ENCODE data around the gene SEC24D. TPM values are rescaled to one million over a fixed set of nuclear protein-coding genes. Genes with fewer than 3 reads are reported as not detected.

SEC24D gene
- total RNA-seq, 1 donor from 2014 or later: 8.2 TPM

GRCh38 chr4:118753096-118753495 is 82.8 kb downstream of the SEC24D start:
- no peaks in the 10 kb centered on the region for H3K27me3 Mint-ChIP-seq (ENCODE audit: insufficient read depth, low read depth)
- H4K20me1 ChIP-seq (ENCODE audit: low read depth): no peaks in the 10 kb centered on the region
- H3K4me1 ChIP-seq: no peaks in the 10 kb centered on the region
- no peaks in the 10 kb centered on the region for H3K9me3 Mint-ChIP-seq
- no peaks in the 10 kb centered on the region for H3F3A ChIP-seq (ENCODE audit: low read depth)
- H3K4me2 ChIP-seq: no peak overlapping the region
- H3K36me3 ChIP-seq: no peaks in the 10 kb centered on the region
- H3K36me3 Mint-ChIP-seq: peaks cover 2% of the 10 kb centered on the region
- H3K4me3 Mint-ChIP-seq: no peak overlapping the region
- peaks cover 3% of the 10 kb centered on the region for H3K4me1 Mint-ChIP-seq
- no peak overlapping the region for H2AFZ ChIP-seq (replicated peaks)
- no peak overlapping the region for H3K4me3 ChIP-seq
- DNase-seq (ENCODE audit: low spot score): no peak
- no peak overlapping the region for H3K27ac Mint-ChIP-seq
- no peaks in the 10 kb centered on the region for H3K9me3 ChIP-seq (ENCODE audit: low read depth)
- H3K79me2 ChIP-seq (ENCODE audit: low read depth): no peaks in the 10 kb centered on the region
- no peaks in the 10 kb centered on the region for H3K27me3 ChIP-seq
- H3K9ac ChIP-seq: no peak overlapping the region
- H3K27ac ChIP-seq: no peak overlapping the region
- TF ChIP-seq EZH2 (IDR thresholded peaks at IDR 0.05) (no peak), EZH2phosphoT487 (IDR thresholded peaks at IDR 0.05) (no peak)

GRCh38 chr4:118752551-118752950 is 83.4 kb downstream of the SEC24D start:
- no peak overlapping the region for H3K4me2 ChIP-seq
- no peak overlapping the region for H2AFZ ChIP-seq (replicated peaks)
- H3K27ac Mint-ChIP-seq: no peak overlapping the region
- TF ChIP-seq EZH2phosphoT487 (IDR thresholded peaks at IDR 0.05) (no peak), EZH2 (IDR thresholded peaks at IDR 0.05) (no peak)
- TF ChIP-seq, protein P1, sequence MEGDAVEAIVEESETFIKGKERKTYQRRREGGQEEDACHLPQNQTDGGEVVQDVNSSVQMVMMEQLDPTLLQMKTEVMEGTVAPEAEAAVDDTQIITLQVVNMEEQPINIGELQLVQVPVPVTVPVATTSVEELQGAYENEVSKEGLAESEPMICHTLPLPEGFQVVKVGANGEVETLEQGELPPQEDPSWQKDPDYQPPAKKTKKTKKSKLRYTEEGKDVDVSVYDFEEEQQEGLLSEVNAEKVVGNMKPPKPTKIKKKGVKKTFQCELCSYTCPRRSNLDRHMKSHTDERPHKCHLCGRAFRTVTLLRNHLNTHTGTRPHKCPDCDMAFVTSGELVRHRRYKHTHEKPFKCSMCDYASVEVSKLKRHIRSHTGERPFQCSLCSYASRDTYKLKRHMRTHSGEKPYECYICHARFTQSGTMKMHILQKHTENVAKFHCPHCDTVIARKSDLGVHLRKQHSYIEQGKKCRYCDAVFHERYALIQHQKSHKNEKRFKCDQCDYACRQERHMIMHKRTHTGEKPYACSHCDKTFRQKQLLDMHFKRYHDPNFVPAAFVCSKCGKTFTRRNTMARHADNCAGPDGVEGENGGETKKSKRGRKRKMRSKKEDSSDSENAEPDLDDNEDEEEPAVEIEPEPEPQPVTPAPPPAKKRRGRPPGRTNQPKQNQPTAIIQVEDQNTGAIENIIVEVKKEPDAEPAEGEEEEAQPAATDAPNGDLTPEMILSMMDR (IDR thresholded peaks at IDR 0.05): no peak
- peaks cover 2% of the 10 kb centered on the region for H3K36me3 Mint-ChIP-seq
- no peaks in the 10 kb centered on the region for H3K9me3 ChIP-seq (ENCODE audit: low read depth)
- H3K36me3 ChIP-seq: no peaks in the 10 kb centered on the region
- H3K27me3 Mint-ChIP-seq (ENCODE audit: insufficient read depth, low read depth): no peaks in the 10 kb centered on the region
- H3K4me1 Mint-ChIP-seq: peaks cover 3% of the 10 kb centered on the region
- H3K4me3 Mint-ChIP-seq: no peak overlapping the region
- H4K20me1 ChIP-seq (ENCODE audit: low read depth): no peaks in the 10 kb centered on the region
- no peak overlapping the region for H3K9ac ChIP-seq
- no peak overlapping the region for H3K27ac ChIP-seq
- no peak overlapping the region for H3K4me3 ChIP-seq
- no peaks in the 10 kb centered on the region for H3K9me3 Mint-ChIP-seq
- H3K4me1 ChIP-seq: no peaks in the 10 kb centered on the region
- H3K79me2 ChIP-seq (ENCODE audit: low read depth): no peaks in the 10 kb centered on the region
- no peaks in the 10 kb centered on the region for H3F3A ChIP-seq (ENCODE audit: low read depth)
- H3K27me3 ChIP-seq: no peaks in the 10 kb centered on the region
- no peak for DNase-seq (ENCODE audit: low spot score)

- H3K27ac Mint-ChIP-seq: no peak overlapping the region
- no peak overlapping the region for H3K27ac ChIP-seq
- no peaks in the 10 kb centered on the region for H3K79me2 ChIP-seq (ENCODE audit: low read depth)
- H3K36me3 Mint-ChIP-seq: peaks cover 2% of the 10 kb centered on the region
- no peak overlapping the region for H3K4me2 ChIP-seq
- no peaks in the 10 kb centered on the region for H3K9me3 Mint-ChIP-seq
- no peaks in the 10 kb centered on the region for H3K27me3 Mint-ChIP-seq (ENCODE audit: insufficient read depth, low read depth)
- no peaks in the 10 kb centered on the region for H4K20me1 ChIP-seq (ENCODE audit: low read depth)
- peaks cover 3% of the 10 kb centered on the region for H3K4me1 Mint-ChIP-seq
- no peak overlapping the region for H3K4me3 ChIP-seq
- H3K9me3 ChIP-seq (ENCODE audit: low read depth): no peaks in the 10 kb centered on the region
- H3K36me3 ChIP-seq: no peaks in the 10 kb centered on the region
- H3F3A ChIP-seq (ENCODE audit: low read depth): no peaks in the 10 kb centered on the region
- no peak overlapping the region for H3K4me3 Mint-ChIP-seq
- H3K27me3 ChIP-seq: no peaks in the 10 kb centered on the region
- H2AFZ ChIP-seq (replicated peaks): no peak overlapping the region
- DNase-seq (ENCODE audit: low spot score): no peak
- no peak overlapping the region for H3K9ac ChIP-seq
- TF ChIP-seq EZH2 (IDR thresholded peaks at IDR 0.05) (no peak), EZH2phosphoT487 (IDR thresholded peaks at IDR 0.05) (no peak)
- TF ChIP-seq, protein P1 (IDR thresholded peaks at IDR 0.05): no peak
- H3K4me1 ChIP-seq: no peaks in the 10 kb centered on the region
Measured at GRCh38 chr4:118751629-118752323, 84.2 kb downstream of the SEC24D start.

GRCh38 chr4:118749347-118749988 is 86.5 kb downstream of the SEC24D start:
- H4K20me1 ChIP-seq (ENCODE audit: low read depth): no peaks in the 10 kb centered on the region
- TF ChIP-seq EZH2 (IDR thresholded peaks at IDR 0.05) (no peak), EZH2phosphoT487 (IDR thresholded peaks at IDR 0.05) (no peak)
- TF ChIP-seq, protein P1 (IDR thresholded peaks at IDR 0.05): no peak

More at GRCh38 chr4:118749347-118749988, 86.5 kb downstream of the SEC24D start:
- Histone ChIP-seq H3K9me3 (ENCODE audit: low read depth) (no peaks in the 10 kb centered on the region), H2AFZ (replicated peaks) (no peak overlapping the region), H3K79me2 (ENCODE audit: low read depth) (no peaks in the 10 kb centered on the region), H3K4me1 (no peaks in the 10 kb centered on the region), H3K36me3 (no peaks in the 10 kb centered on the region), H3K9ac (no peak overlapping the region), H3K27me3 (no peaks in the 10 kb centered on the region), H3K4me3 (no peak overlapping the region), H3F3A (ENCODE audit: low read depth) (no peaks in the 10 kb centered on the region), H3K4me2 (no peak overlapping the region), H3K27ac (no peak overlapping the region)
- no peak for DNase-seq (ENCODE audit: low spot score)
- peaks cover 2% of the 10 kb centered on the region for H3K27me3 Mint-ChIP-seq (ENCODE audit: insufficient read depth, low read depth)
- peaks cover 3% of the 10 kb centered on the region for H3K4me1 Mint-ChIP-seq
- no peak overlapping the region for H3K27ac Mint-ChIP-seq
- H3K9me3 Mint-ChIP-seq: no peaks in the 10 kb centered on the region
- H3K4me3 Mint-ChIP-seq: no peak overlapping the region
- peaks cover 2% of the 10 kb centered on the region for H3K36me3 Mint-ChIP-seq

Data from neural progenitor cell (in vitro differentiated cells).